Gastrocnemius medialis (tissue), 4 donors: Measurements from ENCODE around the gene LRRC43. TPM values are rescaled to one million over a fixed set of nuclear protein-coding genes. Genes with fewer than 3 reads are reported as not detected.

Experiments
- ATAC-seq, 2 donors: fragments of 150-250 bp; one replicate each; pipeline ENCODE4 v1.9.1; 2016
- DNase-seq, 2 donors: peaks; one replicate each; pipeline ENCODE4 v3.0.0-alpha.2; 2019
- H3K27ac ChIP-seq, 4 donors: fragments of 200-600 bp; sonication (generic); 1 replicate in 1 of 4; 2 replicates in 3 of 4; pipeline ENCODE4 v1.5.1; 2016 to 2018; ENCODE audit warnings: mild to moderate bottlenecking in 2 of 4, moderate library complexity in 1 of 4
- H3K27me3 ChIP-seq, 3 donors: fragments of 200-600 bp; sonication (generic) in 2 of 3; 1 replicate in 1 of 3; 2 replicates in 2 of 3; pipeline versions ENCODE4 v1.5.1 to v1.6.0; 2016 to 2019; ENCODE audit warnings: mild to moderate bottlenecking in 1 of 3, moderate library complexity in 1 of 3
- H3K36me3 ChIP-seq, 2 donors: fragments of 200-600 bp; sonication (generic) in 1 of 2; one replicate each; pipeline ENCODE4 v1.5.1; 2017 to 2018
- H3K4me1 ChIP-seq, 2 donors: fragments of 200-600 bp; sonication (generic) in 1 of 2; one replicate each; pipeline ENCODE4 v1.5.1; 2016 to 2017; ENCODE audit warnings: mild to moderate bottlenecking in 2 of 2
- H3K4me3 ChIP-seq, 4 donors: fragments of 200-600 bp; sonication (generic) in 3 of 4; 1 replicate in 1 of 4; 2 replicates in 3 of 4; pipeline ENCODE4 v1.5.1; 2016 to 2019; ENCODE audit warnings: mild to moderate bottlenecking in 2 of 4
- H3K9me3 ChIP-seq, 3 donors: fragments of 200-600 bp; sonication (generic) in 2 of 3; 1 replicate in 1 of 3; 2 replicates in 2 of 3; pipeline ENCODE4 v1.5.1; 2016 to 2019
- CTCF ChIP-seq, 5 experiments: fragments of 450-650 bp in 3 of 5; fragments of 200-600 bp in 2 of 5; sonication (generic) in 2 of 5; IDR thresholded peaks in 4 of 5; conservative IDR thresholded peaks in 1 of 5; 1 replicate in 4 of 5; 2 replicates in 1 of 5; pipeline ENCODE4 v1.5.1; 2016 to 2019; ENCODE audit warnings: antibody characterized with exemption in 5 of 5, mild to moderate bottlenecking in 3 of 5, moderate library complexity in 3 of 5
- POLR2A ChIP-seq, 2 donors: fragments of 450-650 bp; IDR thresholded peaks; one replicate each; pipeline ENCODE4 v1.6.1; 2017; ENCODE audit warnings: antibody characterized with exemption in 2 of 2, mild to moderate bottlenecking in 2 of 2, moderate library complexity in 2 of 2
- in situ Hi-C, 4 donors: fragments of 200-750 bp; cut with MboI; loops; one replicate each; pipeline versions ENCODE4 v1.15.0 to v1.8.0; 2017; ENCODE audit warnings: low sequenced_read_pairs in 4 of 4
- intact Hi-C: fragments of 100-400 bp; cut with DNase I; formaldehyde crosslinking; loops from one replicate; pipeline ENCODE4 v1.15.1; 2023; ENCODE audit warnings: low total_unique reads
- total RNA-seq, 4 donors: library from RNA; depleted of rRNA; stranded (reverse); fragments of >200 nt; gene quantifications; one replicate each; pipeline versions ENCODE4 v1.1.0 to v1.2.3, GENCODE V29; 2016

LRRC43 gene
- total RNA-seq, 4 donors from 2014 or later, result not detected

- intact Hi-C loops (no loop called here), in situ Hi-C loops (no loop called here)
- Histone ChIP-seq H3K9me3 (no peaks in the 10 kb centered on the region), H3K4me3 (no peak overlapping the region), H3K4me1 (no peaks in the 10 kb centered on the region), H3K27me3 (no peaks in the 10 kb centered on the region), H3K36me3 (no peaks in the 10 kb centered on the region), H3K27ac (no peak overlapping the region)
- no peak for DNase-seq
- no peak for TF ChIP-seq POLR2A (IDR thresholded peaks at IDR 0.05)
- no peak for ATAC-seq
Observed at GRCh38 chr12:122160761-122161160, 22.2 kb upstream of the LRRC43 start.

- no peak overlapping the region for H3K4me3 ChIP-seq
- ATAC-seq, result no peak
- H3K4me1 ChIP-seq, result no peaks in the 10 kb centered on the region
- H3K36me3 ChIP-seq, result no peaks in the 10 kb centered on the region
- no peaks in the 10 kb centered on the region for H3K9me3 ChIP-seq
- no peak overlapping the region for H3K27ac ChIP-seq
- H3K27me3 ChIP-seq, result no peaks in the 10 kb centered on the region
- DNase-seq, result no peak
- no peak for TF ChIP-seq CTCF (IDR thresholded peaks at IDR 0.05 in 4 of 5, conservative IDR thresholded peaks at IDR 0.05 in 1 of 5)
- TF ChIP-seq POLR2A (IDR thresholded peaks at IDR 0.05), result no peak
- intact Hi-C loops (no loop called here), in situ Hi-C loops (no loop called here)
Observed at GRCh38 chr12:122161682-122162081, 21.2 kb upstream of the LRRC43 start.

GRCh38 chr12:122162976-122163375 is 19.9 kb upstream of the LRRC43 start:
- H3K4me3 ChIP-seq, result no peak overlapping the region
- no peaks in the 10 kb centered on the region for H3K9me3 ChIP-seq
- in situ Hi-C loops, result no loop called here
- H3K27me3 ChIP-seq, result no peaks in the 10 kb centered on the region
- no peaks in the 10 kb centered on the region for H3K4me1 ChIP-seq
- DNase-seq, result no peak
- no peak overlapping the region for H3K27ac ChIP-seq
- no peak for ATAC-seq
- intact Hi-C loops, result no loop called here
- no peaks in the 10 kb centered on the region for H3K36me3 ChIP-seq
- no peak for TF ChIP-seq POLR2A (IDR thresholded peaks at IDR 0.05)
- no peak for TF ChIP-seq CTCF (IDR thresholded peaks at IDR 0.05 in 4 of 5, conservative IDR thresholded peaks at IDR 0.05 in 1 of 5)

- no peak for TF ChIP-seq POLR2A (IDR thresholded peaks at IDR 0.05)
- no peak for TF ChIP-seq CTCF (IDR thresholded peaks at IDR 0.05 in 4 of 5, conservative IDR thresholded peaks at IDR 0.05 in 1 of 5)
- peaks cover 0 to 2% (median 0%) of the 10 kb centered on the region in 3 donors for H3K27me3 ChIP-seq
- H3K36me3 ChIP-seq, result no peaks in the 10 kb centered on the region
- H3K27ac ChIP-seq, result no peak overlapping the region
- in situ Hi-C loops, result no loop called here
- DNase-seq (no peak), ATAC-seq (no peak)
- no peaks in the 10 kb centered on the region for H3K9me3 ChIP-seq
- no peak overlapping the region for H3K4me3 ChIP-seq
- intact Hi-C loops, result no loop called here
- H3K4me1 ChIP-seq, result no peaks in the 10 kb centered on the region
Observed at GRCh38 chr12:122166422-122167349, 16.2 kb upstream of the LRRC43 start.

- no peaks in the 10 kb centered on the region for H3K9me3 ChIP-seq
- in situ Hi-C loops, result no loop called here
- no peak for TF ChIP-seq POLR2A (IDR thresholded peaks at IDR 0.05)
- TF ChIP-seq CTCF (IDR thresholded peaks at IDR 0.05 in 4 of 5, conservative IDR thresholded peaks at IDR 0.05 in 1 of 5), result no peak
- peaks cover 0 to 3% (median 0%) of the 10 kb centered on the region in 3 donors for H3K27me3 ChIP-seq
- ATAC-seq (no peak), DNase-seq (no peak)
- intact Hi-C loops, result no loop called here
- H3K27ac ChIP-seq, result no peak overlapping the region
- H3K4me1 ChIP-seq, result no peaks in the 10 kb centered on the region
- no peak overlapping the region for H3K4me3 ChIP-seq
- no peaks in the 10 kb centered on the region for H3K36me3 ChIP-seq
Observed at GRCh38 chr12:122167356-122167925, 15.5 kb upstream of the LRRC43 start.
